ENCODE measurements around the gene SERINC5.
"Not testable (repeated sequence)": the region's sequence is repeated elsewhere in the genome, so short reads cannot be mapped to it uniquely, and the experiment has no call there.

Gene SERINC5

GRCh38 chr5:80138486-80138885 is 117.4 kb downstream of the SERINC5 start:
- ATAC-seq = no peak
- TF ChIP-seq CSDC2 (CRISPR knock-in tag; IDR thresholded peaks at IDR 0.05) (no peak), GLIS3 (CRISPR knock-in tag; IDR thresholded peaks at IDR 0.05) (no peak), ZNF70 (CRISPR knock-in tag; IDR thresholded peaks at IDR 0.05) (no peak), RARB (CRISPR knock-in tag; IDR thresholded peaks at IDR 0.05) (no peak), PATZ1 (CRISPR knock-in tag; IDR thresholded peaks at IDR 0.05; ENCODE audit: borderline replicate concordance) (no peak), ISL1 (CRISPR knock-in tag; IDR thresholded peaks at IDR 0.05) (no peak), ZNF565 (CRISPR knock-in tag; conservative IDR thresholded peaks at IDR 0.05; ENCODE audit: low read depth) (no peak), TOX (CRISPR knock-in tag; IDR thresholded peaks at IDR 0.05; ENCODE audit: borderline replicate concordance) (no peak), ARNTL (CRISPR knock-in tag; IDR thresholded peaks at IDR 0.05; ENCODE audit: borderline replicate concordance, low read depth) (no peak), PPARA (CRISPR knock-in tag; IDR thresholded peaks at IDR 0.05; ENCODE audit: borderline replicate concordance) (no peak), OSR1 (CRISPR knock-in tag; IDR thresholded peaks at IDR 0.05) (no peak), ZFP3 (CRISPR knock-in tag; IDR thresholded peaks at IDR 0.05) (no peak), CSRNP3 (CRISPR knock-in tag; IDR thresholded peaks at IDR 0.05) (no peak), TSHZ2 (CRISPR knock-in tag; IDR thresholded peaks at IDR 0.05) (no peak), POU6F1 (CRISPR knock-in tag; IDR thresholded peaks at IDR 0.05; ENCODE audit: borderline replicate concordance, low read depth) (no peak), SNAI2 (CRISPR knock-in tag; IDR thresholded peaks at IDR 0.05) (no peak), ZNF8 (CRISPR knock-in tag; IDR thresholded peaks at IDR 0.05) (no peak)

GRCh38 chr5:80136798-80137197 is 119.0 kb downstream of the SERINC5 start:
- not testable (repeated sequence) for ATAC-seq

GRCh38 chr5:80134876-80135275 is 121.0 kb downstream of the SERINC5 start:
- no peak for ATAC-seq
- TF ChIP-seq TCF4 (CRISPR knock-in tag; IDR thresholded peaks at IDR 0.05; ENCODE audit: borderline replicate concordance) = no peak
- no peak for TF ChIP-seq OSR1 (CRISPR knock-in tag; IDR thresholded peaks at IDR 0.05)
- no peak for TF ChIP-seq ZNF8 (CRISPR knock-in tag; IDR thresholded peaks at IDR 0.05)
- no peak for TF ChIP-seq CSRNP3 (CRISPR knock-in tag; IDR thresholded peaks at IDR 0.05)

- no peak for TF ChIP-seq TSHZ2 (CRISPR knock-in tag; IDR thresholded peaks at IDR 0.05)
- TF ChIP-seq PATZ1 (CRISPR knock-in tag; IDR thresholded peaks at IDR 0.05; ENCODE audit: borderline replicate concordance) = no peak
- no peak for TF ChIP-seq ISL1 (CRISPR knock-in tag; IDR thresholded peaks at IDR 0.05)
- TF ChIP-seq POU6F1 (CRISPR knock-in tag; IDR thresholded peaks at IDR 0.05; ENCODE audit: borderline replicate concordance, low read depth) = no peak
- no peak for TF ChIP-seq SNAI2 (CRISPR knock-in tag; IDR thresholded peaks at IDR 0.05)
- no peak for TF ChIP-seq ARNTL (CRISPR knock-in tag; IDR thresholded peaks at IDR 0.05; ENCODE audit: borderline replicate concordance, low read depth)
- no peak for TF ChIP-seq ZNF565 (CRISPR knock-in tag; conservative IDR thresholded peaks at IDR 0.05; ENCODE audit: low read depth)
- no peak for TF ChIP-seq ZFP30 (CRISPR knock-in tag; IDR thresholded peaks at IDR 0.05)
- no peak for TF ChIP-seq OSR1 (CRISPR knock-in tag; IDR thresholded peaks at IDR 0.05)
- ATAC-seq = no peak
These were observed 126.7 kb downstream of the SERINC5 start for GRCh38 chr5:80129146-80129545.

Measured in SK-N-SH treated with all-trans-retinoic acid at 6 μM for 48 hours (cell line).